KMS-11 (cell line): Measurements from ENCODE around the gene PIEZO1.

Source experiments
- H2AFZ ChIP-seq: fragments of 200-600 bp; sonication (generic); 2 replicates; pipeline ENCODE4 v1.6.1; 2016; ENCODE audit warnings: antibody characterized with exemption, mixed run types, low read depth
- H3K27ac ChIP-seq: fragments of 200-600 bp; sonication (generic); 2 replicates; pipeline ENCODE4 v1.6.1; 2016; ENCODE audit warnings: mild to moderate bottlenecking, mixed run types
- H3K27me3 ChIP-seq: fragments of 200-600 bp; sonication (generic); 2 replicates; pipeline ENCODE4 v1.6.1; 2017; ENCODE audit warnings: mild to moderate bottlenecking, low read depth, mixed run types, moderate library complexity; ENCODE audit not compliant: insufficient read depth
- H3K36me3 ChIP-seq: fragments of 200-600 bp; sonication (generic); 2 replicates; pipeline ENCODE4 v1.6.1; 2017; ENCODE audit warnings: mild to moderate bottlenecking, mixed run types; ENCODE audit not compliant: insufficient read depth
- H3K4me1 ChIP-seq: fragments of 200-600 bp; sonication (generic); 2 replicates; pipeline ENCODE4 v1.6.1; 2016; ENCODE audit warnings: mild to moderate bottlenecking, low read depth, mixed run types; ENCODE audit not compliant: poor library complexity, severe bottlenecking
- H3K4me2 ChIP-seq: fragments of 200-600 bp; sonication (generic); 2 replicates; pipeline ENCODE4 v1.7.0; 2016; ENCODE audit warnings: mild to moderate bottlenecking, mixed run types
- H3K4me3 ChIP-seq: fragments of 200-600 bp; sonication (generic); IDR thresholded peaks from 2 replicates; pipeline ENCODE4 v1.6.1; 2017; ENCODE audit warnings: low read depth, low read length, mixed read lengths; ENCODE audit not compliant: insufficient read depth
- H3K79me2 ChIP-seq: fragments of 200-600 bp; sonication (generic); 2 replicates; pipeline ENCODE4 v1.6.1; 2016; ENCODE audit warnings: low read depth, mixed run types; ENCODE audit not compliant: insufficient read depth
- H3K9ac ChIP-seq: fragments of 200-600 bp; sonication (generic); 2 replicates; pipeline ENCODE4 v1.6.1; 2016; ENCODE audit warnings: mild to moderate bottlenecking, mixed run types
- H4K20me1 ChIP-seq: fragments of 200-600 bp; sonication (generic); 2 replicates; pipeline ENCODE4 v1.6.1; 2016; ENCODE audit warnings: mild to moderate bottlenecking, mixed run types; ENCODE audit not compliant: insufficient read depth
- TF ChIP-seq, protein P1 (sequence below): fragments of 200-600 bp; sonication (generic); conservative IDR thresholded peaks from 2 replicates; pipeline ENCODE4 v1.6.1; 2017; ENCODE audit warnings: low read depth, mild to moderate bottlenecking, antibody characterized with exemption, low read length, moderate library complexity, mixed read lengths

The PIEZO1 gene

DNA sequence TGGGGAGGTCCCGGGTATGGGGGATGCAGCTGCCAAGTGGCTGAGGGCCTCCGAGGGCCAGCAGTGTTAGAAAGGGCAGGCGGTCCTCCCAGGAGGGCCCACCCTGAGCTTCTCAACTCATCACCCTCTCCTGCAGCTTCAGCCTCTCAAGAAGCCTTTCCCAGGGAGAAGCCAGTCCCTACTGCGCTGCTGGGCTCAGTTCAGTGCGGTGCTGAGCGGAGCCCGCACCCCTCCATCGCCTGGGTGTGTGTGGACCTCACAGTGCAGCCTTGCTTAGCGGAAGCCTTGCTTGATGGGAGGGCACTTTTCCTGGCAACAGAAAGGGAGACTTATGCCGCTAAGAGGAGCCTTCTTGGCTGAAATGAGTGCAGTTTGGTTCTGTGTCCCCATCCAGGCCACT is 30.2 kb upstream of the PIEZO1 start:
- TF ChIP-seq, protein P1, sequence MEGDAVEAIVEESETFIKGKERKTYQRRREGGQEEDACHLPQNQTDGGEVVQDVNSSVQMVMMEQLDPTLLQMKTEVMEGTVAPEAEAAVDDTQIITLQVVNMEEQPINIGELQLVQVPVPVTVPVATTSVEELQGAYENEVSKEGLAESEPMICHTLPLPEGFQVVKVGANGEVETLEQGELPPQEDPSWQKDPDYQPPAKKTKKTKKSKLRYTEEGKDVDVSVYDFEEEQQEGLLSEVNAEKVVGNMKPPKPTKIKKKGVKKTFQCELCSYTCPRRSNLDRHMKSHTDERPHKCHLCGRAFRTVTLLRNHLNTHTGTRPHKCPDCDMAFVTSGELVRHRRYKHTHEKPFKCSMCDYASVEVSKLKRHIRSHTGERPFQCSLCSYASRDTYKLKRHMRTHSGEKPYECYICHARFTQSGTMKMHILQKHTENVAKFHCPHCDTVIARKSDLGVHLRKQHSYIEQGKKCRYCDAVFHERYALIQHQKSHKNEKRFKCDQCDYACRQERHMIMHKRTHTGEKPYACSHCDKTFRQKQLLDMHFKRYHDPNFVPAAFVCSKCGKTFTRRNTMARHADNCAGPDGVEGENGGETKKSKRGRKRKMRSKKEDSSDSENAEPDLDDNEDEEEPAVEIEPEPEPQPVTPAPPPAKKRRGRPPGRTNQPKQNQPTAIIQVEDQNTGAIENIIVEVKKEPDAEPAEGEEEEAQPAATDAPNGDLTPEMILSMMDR: no peak
- H4K20me1 ChIP-seq: no peaks in the 10 kb centered on the region
- no peak overlapping the region for H2AFZ ChIP-seq
- H3K79me2 ChIP-seq: peaks cover 9% of the 10 kb centered on the region
- no peak overlapping the region for H3K4me2 ChIP-seq
- H3K27me3 ChIP-seq: no peaks in the 10 kb centered on the region
- H3K4me3 ChIP-seq: no peak overlapping the region
- H3K9ac ChIP-seq: no peak overlapping the region
- H3K36me3 ChIP-seq: no peaks in the 10 kb centered on the region
- no peak overlapping the region for H3K27ac ChIP-seq
- peaks cover 13% of the 10 kb centered on the region for H3K4me1 ChIP-seq

DNA sequence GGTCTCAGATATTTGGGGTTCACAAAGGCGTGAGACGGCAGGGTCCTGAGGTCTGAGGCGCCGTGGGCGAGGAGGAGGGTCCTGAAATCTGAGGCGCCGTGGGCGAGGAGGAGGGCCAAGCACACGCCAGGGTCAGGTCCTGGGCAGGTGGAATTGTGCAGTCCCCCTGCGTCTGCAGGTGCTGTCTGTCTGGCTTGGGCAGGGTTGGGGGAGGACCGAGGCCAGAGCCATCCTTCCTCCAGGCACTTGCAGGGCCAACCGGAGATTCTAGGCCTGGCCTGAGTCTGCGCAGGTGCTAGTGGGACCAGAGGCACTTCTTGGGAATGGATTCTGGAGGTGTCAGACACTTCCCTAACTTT is 29.1 kb upstream of the PIEZO1 start:
- Histone ChIP-seq H3K79me2 (peaks cover 20% of the 10 kb centered on the region), H4K20me1 (no peaks in the 10 kb centered on the region), H3K4me2 (no peak overlapping the region), H3K27ac (no peak overlapping the region), H3K36me3 (no peaks in the 10 kb centered on the region), H3K27me3 (no peaks in the 10 kb centered on the region), H2AFZ (no peak overlapping the region), H3K4me3 (no peak overlapping the region), H3K9ac (no peak overlapping the region), H3K4me1 (peaks cover 24% of the 10 kb centered on the region)
- TF ChIP-seq, protein P1: no peak

DNA sequence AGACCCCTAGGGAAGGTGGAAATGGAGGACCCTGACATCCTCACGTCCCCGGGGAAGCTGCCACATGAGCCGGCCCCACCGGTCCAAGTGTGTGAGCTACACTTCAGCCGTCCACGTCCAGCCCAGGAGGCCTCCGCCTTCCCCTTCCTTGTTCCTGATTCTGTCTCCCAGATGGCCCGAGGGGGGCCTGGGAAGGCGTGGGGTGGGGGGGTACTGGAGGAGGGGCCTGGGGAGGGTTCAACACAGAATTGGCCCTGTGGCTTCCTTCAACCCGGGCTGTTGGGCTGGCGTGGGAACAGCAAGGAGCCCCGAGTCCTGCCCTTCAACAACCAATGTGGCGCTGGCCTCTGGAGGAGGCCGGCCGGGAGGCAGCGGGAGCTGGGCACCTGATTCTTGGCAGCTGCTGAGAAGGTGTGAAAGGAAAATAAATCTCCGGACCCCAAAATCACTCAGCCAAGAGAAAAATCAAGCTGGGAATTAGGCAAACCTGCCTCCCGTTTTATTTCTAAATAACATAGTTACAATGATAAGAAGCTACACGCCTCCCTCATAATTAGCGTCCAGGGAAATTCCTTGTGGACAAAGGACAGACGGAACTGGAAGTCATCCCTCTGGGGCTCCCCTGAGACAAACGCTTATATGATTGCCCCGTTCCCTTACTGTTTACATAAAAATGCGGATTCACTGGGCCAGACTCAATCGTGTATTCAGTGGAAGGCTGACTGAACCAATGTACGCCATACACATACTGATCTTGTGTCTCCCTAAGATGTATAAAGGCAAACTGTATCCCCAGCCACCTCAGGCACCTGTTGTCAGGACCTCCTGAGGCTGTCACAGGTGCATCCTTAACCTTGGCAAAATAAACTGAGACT is 28.5 kb upstream of the PIEZO1 start:
- Histone ChIP-seq H2AFZ (no peak overlapping the region), H3K4me2 (peak overlapping the region; percentile 94; the same call in 1 of the 2 replicates), H4K20me1 (no peaks in the 10 kb centered on the region), H3K27ac (no peak overlapping the region), H3K27me3 (no peaks in the 10 kb centered on the region), H3K4me3 (no peak overlapping the region), H3K36me3 (no peaks in the 10 kb centered on the region), H3K4me1 (peaks cover 26% of the 10 kb centered on the region), H3K9ac (no peak overlapping the region), H3K79me2 (peaks cover 24% of the 10 kb centered on the region)
- TF ChIP-seq, protein P1: no peak

DNA sequence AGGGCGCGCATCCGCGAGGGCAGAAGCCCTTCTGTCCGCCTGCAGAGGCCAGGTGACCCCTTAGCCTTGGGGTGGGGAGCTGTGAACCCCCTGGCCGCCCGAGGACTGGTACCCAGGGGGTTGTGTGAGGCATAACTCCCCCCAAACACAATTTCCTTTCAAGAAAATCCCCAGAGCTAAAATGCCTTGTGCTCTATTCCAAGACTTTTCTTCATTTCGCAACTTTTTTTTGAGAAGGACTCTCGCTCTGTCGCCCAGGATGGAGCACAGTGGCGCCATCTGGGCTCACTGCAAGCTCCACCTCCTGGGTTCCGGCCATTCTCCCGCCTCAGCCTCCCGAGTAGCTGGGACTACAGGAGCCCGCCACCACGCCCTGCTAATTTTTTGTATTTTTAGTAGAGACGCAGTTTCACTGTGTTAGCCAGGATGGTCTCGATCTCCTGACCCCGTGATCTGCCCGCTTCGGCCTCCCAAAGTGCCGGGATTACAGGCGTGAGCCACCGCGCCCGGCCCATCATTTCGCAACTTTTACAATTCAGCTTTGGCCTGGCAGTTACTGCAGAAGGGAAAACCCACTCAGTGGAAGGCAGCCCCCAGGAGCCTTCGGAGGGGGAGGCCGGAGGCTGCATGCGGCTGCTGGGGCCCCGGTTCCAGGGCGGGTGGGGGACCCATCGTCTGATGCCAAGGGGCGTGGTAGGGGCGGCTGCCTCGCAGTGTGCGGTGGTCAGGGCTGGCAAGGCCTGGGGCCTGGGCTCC is 27.7 kb upstream of the PIEZO1 start:
- TF ChIP-seq, protein P1: no peak
- Histone ChIP-seq H3K27ac (peak overlapping the region; percentile 82), H3K4me3 (no peak overlapping the region), H2AFZ (peak overlapping the region; percentile 75), H4K20me1 (no peaks in the 10 kb centered on the region), H3K4me2 (peak overlapping the region; percentile 94), H3K4me1 (peaks cover 26% of the 10 kb centered on the region), H3K79me2 (peaks cover 27% of the 10 kb centered on the region), H3K9ac (peak overlapping the region; percentile 96), H3K36me3 (no peaks in the 10 kb centered on the region), H3K27me3 (no peaks in the 10 kb centered on the region)
